Cardiac muscle cell (in vitro differentiated cells and primary cell): ENCODE measurements around the gene PLPPR1. TPM values are rescaled to one million over a fixed set of nuclear protein-coding genes. Genes with fewer than 3 reads are reported as not detected.

Experiments
- DNase-seq, 2 donors: peaks; one replicate each; pipeline versions ENCODE4 v3.0.0 to v3.0.0-alpha.2; 2010 to 2017; ENCODE audit warnings: low read depth in 1 of 2, low spot score in 1 of 2
- H3K27ac ChIP-seq: fragments of 200-600 bp; sonication (generic); 2 replicates; pipeline ENCODE4 v1.5.1; 2016
- H3K27me3 ChIP-seq: fragments of 200-600 bp; sonication (generic); 2 replicates; pipeline ENCODE4 v1.6.0; 2016; ENCODE audit warnings: control low read depth
- H3K36me3 ChIP-seq: fragments of 200-600 bp; sonication (generic); 2 replicates; pipeline ENCODE4 v1.5.1; 2016; ENCODE audit warnings: control low read depth
- H3K4me1 ChIP-seq: fragments of 200-600 bp; sonication (generic); 2 replicates; pipeline ENCODE4 v1.8.1; 2017; ENCODE audit warnings: low read depth, mild to moderate bottlenecking, mixed run types
- H3K4me3 ChIP-seq: fragments of 200-600 bp; sonication (generic); 2 replicates; pipeline ENCODE4 v1.5.1; 2016; ENCODE audit warnings: mild to moderate bottlenecking
- H3K9me3 ChIP-seq: fragments of 200-600 bp; sonication (generic); 2 replicates; pipeline ENCODE4 v1.5.1; 2017; ENCODE audit warnings: low read depth, mild to moderate bottlenecking, control low read depth
- CTCF ChIP-seq: IDR thresholded peaks from 2 replicates; pipeline ENCODE4 v1.5.1; 2012; ENCODE audit warnings: low read depth, mild to moderate bottlenecking, low read length
- polyA plus RNA-seq: library from polyadenylated mRNA; unstranded; fragments of >200 nt; fragmentation: Nextera tagmentation; extraction: Ambion mirVana; gene quantifications from 2 replicates; pipeline ENCODE4 v1.2.1, GENCODE V29; 2016
- total RNA-seq: library from RNA; depleted of rRNA; stranded (reverse); fragments of >200 nt; gene quantifications from 2 replicates; pipeline ENCODE4 v1.2.3, GENCODE V29; 2016

The PLPPR1 gene
- total and polyA plus RNA-seq, 2 experiments from 2014 or later: 0.98 to 1.2 TPM

DNA sequence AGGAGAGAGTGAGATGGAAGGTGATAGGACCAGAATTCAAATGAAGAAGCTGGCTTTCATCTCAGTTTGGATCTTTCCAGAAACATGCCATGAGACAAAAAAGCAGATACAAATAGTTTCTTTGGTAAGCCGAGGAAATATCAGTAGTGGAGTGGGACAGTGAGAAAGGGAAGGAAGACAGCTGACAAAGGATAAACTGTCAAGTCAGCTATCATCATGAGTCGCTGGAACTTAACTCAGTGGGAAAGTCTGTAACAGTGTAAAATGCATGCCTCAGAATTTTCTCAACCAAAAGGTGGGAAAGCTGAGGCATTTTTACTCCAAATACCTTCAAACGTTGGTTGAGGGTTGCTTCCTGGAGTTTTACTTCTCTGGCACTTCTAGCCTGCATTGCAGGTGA lies 129.8 kb downstream of the PLPPR1 start:
- Histone ChIP-seq H3K4me1 (no peaks in the 10 kb centered on the region), H3K9me3 (no peaks in the 10 kb centered on the region), H3K27ac (no peak overlapping the region), H3K4me3 (no peak overlapping the region), H3K27me3 (no peaks in the 10 kb centered on the region), H3K36me3 (no peaks in the 10 kb centered on the region)
- no peak for TF ChIP-seq CTCF
- DNase-seq: no peak

DNA sequence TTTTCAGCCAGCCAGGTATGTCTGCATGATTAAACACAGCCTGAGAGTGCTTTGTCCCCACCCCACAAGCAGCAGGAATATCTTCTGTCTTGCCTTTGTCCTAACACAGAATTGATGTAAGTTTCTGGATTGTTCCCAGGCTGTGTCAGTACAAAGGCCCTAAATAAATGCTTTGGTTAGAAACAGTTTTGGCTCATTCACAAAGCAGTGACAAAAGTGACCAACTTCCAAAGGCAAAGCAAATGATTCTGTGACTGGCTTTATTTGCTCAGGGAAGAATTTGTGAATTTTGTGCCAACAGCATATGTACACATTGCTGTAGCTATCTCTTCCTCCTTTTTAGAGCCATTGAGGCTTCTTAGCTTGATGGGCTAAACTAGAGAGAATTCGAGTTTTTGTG lies 133.7 kb downstream of the PLPPR1 start:
- Histone ChIP-seq H3K9me3 (no peaks in the 10 kb centered on the region), H3K4me1 (no peaks in the 10 kb centered on the region), H3K27ac (no peak overlapping the region), H3K27me3 (no peaks in the 10 kb centered on the region), H3K4me3 (no peak overlapping the region), H3K36me3 (no peaks in the 10 kb centered on the region)
- TF ChIP-seq CTCF: no peak
- no peak for DNase-seq

GRCh38 chr9:101165131-101165530 lies 136.6 kb downstream of the PLPPR1 start:
- H3K27ac ChIP-seq: no peak overlapping the region
- H3K4me3 ChIP-seq: no peak overlapping the region
- H3K36me3 ChIP-seq: no peaks in the 10 kb centered on the region
- H3K9me3 ChIP-seq: no peaks in the 10 kb centered on the region
- no peaks in the 10 kb centered on the region for H3K27me3 ChIP-seq
- no peak for TF ChIP-seq CTCF
- H3K4me1 ChIP-seq: no peaks in the 10 kb centered on the region
- no peak for DNase-seq

DNA sequence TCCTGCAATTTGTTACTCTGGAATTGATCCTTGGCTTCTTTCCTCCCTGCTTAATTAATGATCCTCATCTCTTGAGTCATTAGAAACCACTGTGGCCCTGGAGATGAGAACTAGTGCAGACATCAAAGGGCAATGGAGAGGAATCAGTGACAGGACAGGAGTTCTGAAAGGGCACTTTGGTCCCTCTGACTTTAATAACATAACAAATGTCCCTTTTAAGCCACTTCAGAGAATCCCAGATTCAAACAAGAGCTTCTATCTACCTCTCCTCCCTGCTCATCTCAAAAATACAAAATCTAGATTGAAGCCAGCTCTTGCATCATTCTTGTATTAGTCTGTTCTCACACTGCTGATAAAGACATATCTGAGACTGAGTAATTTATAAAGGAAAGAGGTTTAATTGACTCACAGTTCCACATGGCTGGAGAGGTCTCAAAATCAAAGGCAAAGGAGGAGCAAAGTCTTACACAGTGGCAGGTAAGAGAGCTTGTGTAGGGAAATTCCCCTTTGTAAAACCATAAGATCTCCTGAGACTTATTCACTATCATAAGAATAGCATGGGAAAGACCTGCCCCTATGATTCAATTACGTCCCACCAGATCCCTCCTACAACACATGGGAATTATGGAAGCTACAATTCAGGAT lies 139.1 kb downstream of the PLPPR1 start:
- no peaks in the 10 kb centered on the region for H3K36me3 ChIP-seq
- TF ChIP-seq CTCF: no peak

GRCh38 chr9:101172616-101173015 lies 144.1 kb downstream of the PLPPR1 start:
- DNase-seq: no peak
- Histone ChIP-seq H3K36me3 (no peaks in the 10 kb centered on the region), H3K4me3 (no peak overlapping the region), H3K9me3 (no peaks in the 10 kb centered on the region), H3K27ac (no peak overlapping the region), H3K27me3 (no peaks in the 10 kb centered on the region), H3K4me1 (peaks cover 9% of the 10 kb centered on the region)
- no peak for TF ChIP-seq CTCF

More for the DNA sequence above, 139.1 kb downstream of the PLPPR1 start:
- no peaks in the 10 kb centered on the region for H3K27me3 ChIP-seq
- no peak overlapping the region for H3K4me3 ChIP-seq
- no peak for DNase-seq
- H3K9me3 ChIP-seq: no peaks in the 10 kb centered on the region
- peaks cover 1% of the 10 kb centered on the region for H3K4me1 ChIP-seq
- no peak overlapping the region for H3K27ac ChIP-seq
